H1 (cell line): ENCODE results near the gene CCDC197.

Experiments
- BACH1 ChIP-seq: IDR thresholded peaks from 2 replicates; pipeline ENCODE4 v1.6.1; 2012; ENCODE audit warnings: low read length, improper control_type of control experiment
- EP300 ChIP-seq, 2 experiments: IDR thresholded peaks; 1 replicate in 1 of 2; 2 replicates in 1 of 2; pipeline ENCODE4 v1.6.1; 2011 to 2012; ENCODE audit warnings: low read depth in 2 of 2, low read length in 2 of 2, mild to moderate bottlenecking in 2 of 2, borderline replicate concordance in 1 of 2, inconsistent platforms in 1 of 2, moderate library complexity in 1 of 2
- GTF2F1 ChIP-seq: IDR thresholded peaks from 2 replicates; pipeline ENCODE4 v1.6.1; 2012; ENCODE audit warnings: low read depth, low read length, improper control_type of control experiment, borderline replicate concordance
- POLR2A ChIP-seq, 2 experiments: IDR thresholded peaks; 1 replicate in 1 of 2; 2 replicates in 1 of 2; pipeline ENCODE4 v1.6.1; 2011; ENCODE audit warnings: low read depth in 2 of 2, low read length in 2 of 2, mild to moderate bottlenecking in 2 of 2; ENCODE audit errors: control extremely low read depth in 1 of 2
- POLR2AphosphoS5 ChIP-seq: IDR thresholded peaks from 2 replicates; pipeline ENCODE4 v1.6.1; 2011; ENCODE audit warnings: low read depth, low read length
- ZNF274 ChIP-seq: IDR thresholded peaks from 2 replicates; pipeline ENCODE4 v1.7.0; 2012; ENCODE audit warnings: low read length, borderline replicate concordance; ENCODE audit errors: extremely low read depth
- TF ChIP-seq, protein P1 (sequence below), 3 experiments: IDR thresholded peaks; 1 replicate in 2 of 3; 2 replicates in 1 of 3; pipeline versions ENCODE4 v1.5.1 to v1.6.1; 2011; ENCODE audit warnings: low read length in 3 of 3, mild to moderate bottlenecking in 3 of 3, inconsistent platforms in 2 of 3, low read depth in 1 of 3, moderate library complexity in 1 of 3; ENCODE audit not compliant: insufficient read depth in 1 of 3; ENCODE audit errors: control extremely low read depth in 1 of 3

DNA sequence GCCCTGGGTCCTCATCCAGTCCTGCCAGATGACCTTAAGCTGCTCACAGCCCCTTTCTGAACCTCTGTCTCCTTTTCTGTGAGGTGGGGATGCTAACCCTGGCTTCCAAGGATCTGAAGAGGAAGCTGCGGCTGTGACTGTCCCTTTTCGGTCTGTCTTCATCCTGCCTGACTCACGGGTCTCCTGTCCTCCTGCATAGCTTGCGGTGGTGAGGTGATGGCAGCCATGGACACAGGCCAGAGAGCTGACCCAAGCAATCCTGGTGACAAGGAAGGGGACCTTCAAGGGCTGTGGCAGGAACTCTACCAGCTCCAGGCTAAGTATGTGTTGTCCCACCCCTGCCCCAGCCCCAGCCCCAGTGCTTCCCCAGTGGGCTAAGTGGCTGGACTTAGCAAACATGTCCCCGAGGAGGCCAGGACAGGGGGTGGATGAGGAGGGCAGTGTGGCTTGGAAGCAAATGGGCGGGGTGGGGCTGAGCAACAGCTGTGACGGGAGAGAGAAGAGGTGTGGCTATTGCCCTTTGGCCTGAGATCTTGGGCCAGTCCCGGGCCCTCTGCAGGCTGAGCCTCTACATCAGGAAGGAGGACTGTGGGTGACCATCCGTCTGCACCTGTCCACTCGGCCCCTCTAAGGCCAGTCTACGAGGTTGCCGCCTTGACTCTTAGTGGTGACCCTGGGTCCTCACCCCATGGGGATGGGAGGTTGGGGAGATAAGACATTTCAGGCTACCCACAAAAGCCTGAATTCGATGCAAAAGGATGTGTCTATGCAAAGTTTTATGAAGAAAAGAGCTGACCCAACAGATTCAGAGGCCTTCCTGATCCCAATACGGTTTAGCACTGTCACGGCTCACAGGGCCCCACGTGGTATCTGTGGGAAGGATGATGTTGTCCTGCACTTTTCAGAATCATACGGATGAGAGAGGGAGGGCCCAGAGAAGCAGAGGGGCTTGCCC is 1.1 kb downstream of the CCDC197 start:
- TF ChIP-seq, protein P1, sequence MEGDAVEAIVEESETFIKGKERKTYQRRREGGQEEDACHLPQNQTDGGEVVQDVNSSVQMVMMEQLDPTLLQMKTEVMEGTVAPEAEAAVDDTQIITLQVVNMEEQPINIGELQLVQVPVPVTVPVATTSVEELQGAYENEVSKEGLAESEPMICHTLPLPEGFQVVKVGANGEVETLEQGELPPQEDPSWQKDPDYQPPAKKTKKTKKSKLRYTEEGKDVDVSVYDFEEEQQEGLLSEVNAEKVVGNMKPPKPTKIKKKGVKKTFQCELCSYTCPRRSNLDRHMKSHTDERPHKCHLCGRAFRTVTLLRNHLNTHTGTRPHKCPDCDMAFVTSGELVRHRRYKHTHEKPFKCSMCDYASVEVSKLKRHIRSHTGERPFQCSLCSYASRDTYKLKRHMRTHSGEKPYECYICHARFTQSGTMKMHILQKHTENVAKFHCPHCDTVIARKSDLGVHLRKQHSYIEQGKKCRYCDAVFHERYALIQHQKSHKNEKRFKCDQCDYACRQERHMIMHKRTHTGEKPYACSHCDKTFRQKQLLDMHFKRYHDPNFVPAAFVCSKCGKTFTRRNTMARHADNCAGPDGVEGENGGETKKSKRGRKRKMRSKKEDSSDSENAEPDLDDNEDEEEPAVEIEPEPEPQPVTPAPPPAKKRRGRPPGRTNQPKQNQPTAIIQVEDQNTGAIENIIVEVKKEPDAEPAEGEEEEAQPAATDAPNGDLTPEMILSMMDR (IDR thresholded peaks at IDR 0.05; ENCODE audit: control extremely low read depth in 1 of 3, insufficient read depth in 1 of 3, low read depth in 1 of 3, low read length in 3 of 3), result no peak
- TF ChIP-seq POLR2AphosphoS5 (no peak), ZNF274 (no peak), POLR2A (IDR thresholded peaks at IDR 0.05; ENCODE audit: control extremely low read depth in 1 of 2, low read depth in 2 of 2, low read length in 2 of 2) (no peak), BACH1 (no peak), GTF2F1 (no peak), EP300 (IDR thresholded peaks at IDR 0.05; ENCODE audit: borderline replicate concordance in 1 of 2, low read depth in 2 of 2, low read length in 2 of 2) (no peak)
